Natural killer cell treated with Interleukin-12 subunit alpha and Interleukin-12 subunit beta and Interleukin-15 and Interleukin-18, amount 100 ng/mL, for 72 hours (primary cell): ENCODE data around the gene PSAPL1. TPM values are rescaled to one million over a fixed set of nuclear protein-coding genes. Genes with fewer than 3 reads are reported as not detected.

Source experiments
- ATAC-seq, 2 donors: fragments of 150-1000 bp; cut with Tn5 transposase in 1 of 2; sonication (Bioruptor Pico), chemical (Tn5 transposase) in 1 of 2; 2 replicates each; pipeline ENCODE4 v1.10.0; 2021
- DNase-seq: peaks from one replicate; pipeline ENCODE4 v3.0.0; 2022; ENCODE audit warnings: low spot score
- H3K27ac Mint-ChIP-seq, 2 donors: 1 replicate in 1 of 2; 2 replicates in 1 of 2; pipeline ENCODE4 v1.8.0; 2022; ENCODE audit warnings: mixed read lengths in 2 of 2, mild to moderate bottlenecking in 1 of 2, moderate library complexity in 1 of 2
- H3K27me3 Mint-ChIP-seq, 2 donors: 1 replicate in 1 of 2; 2 replicates in 1 of 2; pipeline ENCODE4 v1.8.0; 2022; ENCODE audit warnings: mixed read lengths in 2 of 2
- H3K36me3 Mint-ChIP-seq: one replicate; pipeline ENCODE4 v1.8.0; 2022; ENCODE audit warnings: mixed read lengths
- H3K4me1 Mint-ChIP-seq, 2 donors: 1 replicate in 1 of 2; 2 replicates in 1 of 2; pipeline ENCODE4 v1.8.0; 2022; ENCODE audit warnings: low read depth in 2 of 2, mixed read lengths in 2 of 2, mild to moderate bottlenecking in 1 of 2
- H3K4me3 Mint-ChIP-seq: one replicate; pipeline ENCODE4 v1.8.0; 2022; ENCODE audit warnings: mixed read lengths
- H3K9me3 Mint-ChIP-seq: 2 replicates; pipeline ENCODE4 v1.8.0; 2022; ENCODE audit warnings: mixed read lengths
- total RNA-seq, 2 donors: library from RNA; stranded (reverse); gene quantifications; one replicate each; pipeline ENCODE4 v1.2.3, GENCODE V29; 2022

The PSAPL1 gene
- total RNA-seq, 2 donors from 2014 or later, result not detected

DNA sequence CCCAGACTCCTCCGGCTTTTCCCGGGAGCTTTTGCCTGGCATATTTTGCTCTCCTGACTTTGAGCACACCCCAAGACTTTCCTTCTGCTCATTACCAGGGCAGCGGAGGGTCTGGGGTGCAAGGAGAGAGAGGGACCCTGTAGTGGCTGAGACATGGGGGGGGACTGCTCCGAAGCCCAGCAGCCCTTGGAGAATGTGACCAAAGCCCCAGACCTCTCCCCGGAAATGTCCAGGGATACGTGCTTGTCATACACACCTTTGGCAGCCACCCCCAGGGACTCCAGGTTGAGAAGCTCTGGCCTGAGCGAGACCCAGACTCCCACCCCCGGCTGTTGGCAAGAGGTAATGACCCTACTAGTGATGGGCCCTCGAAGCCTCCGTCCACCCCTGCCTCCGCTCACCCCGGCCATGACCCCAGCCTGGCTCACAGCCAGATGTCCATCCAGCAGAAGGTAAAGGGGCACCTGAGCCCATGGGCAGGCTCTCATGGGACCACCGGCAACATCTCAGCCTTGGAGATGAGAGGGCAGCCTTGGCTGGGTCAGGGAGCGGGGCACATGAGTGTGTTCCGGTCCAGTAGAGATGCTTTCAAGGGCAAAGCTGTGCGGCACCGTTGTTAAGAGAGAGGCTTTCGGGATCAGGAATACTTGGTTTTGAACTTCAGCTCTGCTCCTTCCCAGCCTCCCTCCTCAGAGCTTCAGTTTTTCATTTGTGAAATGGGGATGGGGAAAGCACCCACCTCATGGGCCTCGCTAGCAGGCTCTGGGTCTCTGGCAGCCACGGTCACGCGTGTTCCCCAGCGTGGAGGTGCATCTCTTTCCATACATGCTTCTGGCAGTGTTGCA is 2.0 kb downstream of the PSAPL1 start:
- peaks cover 12 to 26% of the 10 kb centered on the region in 2 donors for H3K27me3 Mint-ChIP-seq

DNA sequence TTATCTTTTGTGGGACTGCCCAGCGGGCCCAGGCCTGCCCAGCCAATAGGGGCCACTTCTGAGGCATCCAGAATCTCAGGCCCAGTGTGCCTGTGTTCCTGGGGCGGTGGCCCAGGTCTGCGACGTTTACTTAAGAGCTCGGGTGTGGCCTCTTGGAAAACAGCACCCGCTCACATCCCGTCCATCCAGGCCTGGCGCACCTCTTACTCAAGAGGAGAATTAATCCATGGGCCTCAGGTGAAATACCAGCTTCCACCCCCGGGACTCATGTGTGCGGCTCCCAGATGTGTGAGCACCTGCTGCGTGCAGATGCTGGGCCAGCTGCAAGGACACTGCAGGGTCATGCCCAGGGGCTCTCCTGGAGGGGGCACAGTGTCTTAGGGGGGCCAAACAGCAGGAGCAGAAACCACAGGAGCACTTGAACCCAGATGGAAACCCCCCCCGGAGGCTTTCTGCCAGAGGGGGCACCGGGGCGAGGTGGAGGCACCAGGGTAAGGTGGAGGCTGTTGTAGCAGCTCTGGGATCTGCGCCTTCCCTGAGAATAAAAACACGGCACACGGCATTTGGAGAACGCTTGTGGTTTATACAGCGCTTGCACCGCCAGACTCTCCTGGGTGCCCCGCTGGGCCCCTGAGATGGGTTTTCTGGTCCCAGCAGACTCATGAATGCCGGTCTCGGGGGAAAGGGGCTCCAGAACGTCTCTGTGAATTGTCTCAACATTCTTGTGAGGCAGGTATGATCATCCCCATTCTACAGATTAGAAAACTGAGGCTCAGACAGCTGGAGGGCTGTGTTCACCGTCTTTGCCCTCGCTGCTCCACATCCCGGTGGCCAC is 2.8 kb downstream of the PSAPL1 start:
- H3K27ac Mint-ChIP-seq, result no peak overlapping the region
- ATAC-seq, result no peak
- peaks cover 10 to 17% of the 10 kb centered on the region in 2 donors for H3K4me1 Mint-ChIP-seq
- DNase-seq, result peak; percentile 56
- H3K4me3 Mint-ChIP-seq, result no peak overlapping the region
- H3K36me3 Mint-ChIP-seq, result no peaks in the 10 kb centered on the region
- peaks cover 12 to 27% of the 10 kb centered on the region in 2 donors for H3K27me3 Mint-ChIP-seq
- no peaks in the 10 kb centered on the region for H3K9me3 Mint-ChIP-seq

More for the DNA sequence above, 2.0 kb downstream of the PSAPL1 start:
- Mint-ChIP-seq H3K4me1 (peaks cover 10 to 17% of the 10 kb centered on the region in 2 donors), H3K4me3 (no peak overlapping the region), H3K27ac (no peak overlapping the region), H3K36me3 (no peaks in the 10 kb centered on the region), H3K9me3 (no peaks in the 10 kb centered on the region)
- ATAC-seq (no peak), DNase-seq (peak; percentile 41)

DNA sequence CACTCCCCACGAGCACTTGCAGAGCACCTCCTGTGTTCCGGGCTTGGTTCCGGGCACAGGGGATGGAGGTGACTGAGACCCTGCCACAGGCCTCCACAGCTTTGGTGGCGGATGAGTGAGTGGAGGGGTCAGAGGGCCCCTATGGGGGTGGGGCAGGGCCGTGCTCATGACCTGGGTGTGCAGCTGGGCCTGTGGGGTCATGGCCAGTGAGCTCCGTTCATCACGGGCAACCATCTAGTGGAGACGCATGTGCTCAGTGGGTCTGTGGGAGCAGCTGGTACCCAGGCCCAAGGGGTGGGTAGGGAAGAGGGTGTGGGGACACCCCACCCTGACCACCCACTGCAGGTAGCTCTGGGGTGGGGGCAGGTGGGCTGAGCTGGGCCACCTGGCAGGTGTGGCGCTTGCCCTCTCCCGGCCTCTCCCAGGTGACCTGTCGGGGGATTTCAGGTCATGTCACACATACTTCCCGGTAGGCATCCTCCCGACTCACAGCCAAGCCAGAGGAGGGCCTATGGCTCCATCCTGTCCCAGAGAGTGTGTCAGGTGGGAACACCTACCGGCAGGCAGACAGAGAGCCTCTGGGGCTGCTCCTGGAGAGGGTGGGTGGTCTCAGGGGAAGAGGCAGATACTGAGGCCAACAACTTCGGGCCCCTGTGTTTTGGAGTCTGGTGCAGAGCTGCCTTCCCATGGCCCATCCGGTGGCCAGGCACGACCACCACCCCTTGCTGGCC is 3.6 kb downstream of the PSAPL1 start:
- H3K27me3 Mint-ChIP-seq, result peaks cover 12 to 24% of the 10 kb centered on the region in 2 donors
- DNase-seq, result peak; percentile 50

DNA sequence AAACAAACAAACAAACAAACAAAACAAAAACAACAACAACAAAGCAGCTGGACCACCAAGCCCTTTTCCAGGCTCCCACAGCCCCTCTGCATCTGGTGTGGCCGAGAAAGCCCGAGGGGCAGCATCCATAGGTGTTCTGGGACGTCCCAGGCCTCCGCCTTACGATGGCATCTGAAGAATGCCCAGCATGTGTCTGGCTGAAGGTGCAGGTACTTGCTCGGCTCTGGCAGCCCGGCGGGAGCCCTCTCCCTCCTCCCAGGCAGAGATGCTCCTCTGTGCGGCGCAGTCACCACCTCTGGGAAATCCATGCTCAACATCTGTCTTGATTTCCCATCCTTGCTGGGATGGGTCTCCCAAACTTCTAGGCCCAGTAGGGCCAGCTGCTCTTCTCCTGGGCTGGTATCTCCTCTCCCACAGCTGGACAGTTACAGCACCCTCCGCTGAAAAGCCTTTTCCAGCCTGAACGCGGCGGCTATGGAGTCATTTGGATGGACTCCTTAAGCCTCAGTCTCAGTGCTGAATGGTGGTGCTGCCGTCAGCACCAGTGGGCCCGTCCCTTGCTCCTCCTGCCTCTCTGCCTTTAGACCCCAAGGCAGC is 4.3 kb downstream of the PSAPL1 start:
- ATAC-seq (no peak), DNase-seq (peak; percentile 10)
- Mint-ChIP-seq H3K27ac (no peak overlapping the region), H3K4me3 (no peak overlapping the region), H3K27me3 (peaks cover 12 to 23% of the 10 kb centered on the region in 2 donors), H3K4me1 (peaks cover 6 to 10% of the 10 kb centered on the region in 2 donors), H3K36me3 (no peaks in the 10 kb centered on the region), H3K9me3 (no peaks in the 10 kb centered on the region)

More for the DNA sequence above, 3.6 kb downstream of the PSAPL1 start:
- no peak overlapping the region for H3K4me3 Mint-ChIP-seq
- no peaks in the 10 kb centered on the region for H3K9me3 Mint-ChIP-seq
- no peaks in the 10 kb centered on the region for H3K36me3 Mint-ChIP-seq
- peaks cover 10 to 15% of the 10 kb centered on the region in 2 donors for H3K4me1 Mint-ChIP-seq
- no peak overlapping the region for H3K27ac Mint-ChIP-seq
- peak in 1 of 2 donors; percentile 15 for ATAC-seq

DNA sequence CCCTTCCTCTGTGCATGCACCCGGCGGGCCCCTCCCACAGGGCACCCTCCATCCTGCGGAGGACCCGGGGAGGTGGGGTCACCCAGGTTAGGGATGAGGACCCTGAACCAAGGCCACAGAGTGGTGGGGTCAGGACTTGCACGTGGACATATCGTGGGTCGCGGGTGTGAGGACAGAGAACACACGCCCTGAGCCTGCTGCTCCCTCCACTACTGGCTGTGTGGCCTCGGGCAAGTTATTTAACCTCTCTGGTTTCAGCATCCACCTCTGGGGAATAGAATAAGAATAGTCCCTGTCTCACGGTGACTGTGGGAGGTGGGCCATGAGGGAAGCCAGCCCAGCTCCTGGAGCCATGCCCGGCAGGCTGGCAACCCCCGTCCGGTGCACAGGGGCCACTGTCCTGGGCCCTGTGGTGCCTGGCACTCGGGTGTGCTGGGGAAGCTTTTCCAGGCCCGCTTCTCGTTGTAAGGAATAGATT is 5.1 kb downstream of the PSAPL1 start:
- Mint-ChIP-seq H3K27ac (peak overlapping the region in 1 of 2 donors; percentile 21), H3K36me3 (no peaks in the 10 kb centered on the region), H3K4me1 (peaks cover 0 to 3% of the 10 kb centered on the region in 2 donors), H3K4me3 (no peak overlapping the region), H3K27me3 (peaks cover 12 to 19% of the 10 kb centered on the region in 2 donors), H3K9me3 (no peaks in the 10 kb centered on the region)
- DNase-seq, result peak; percentile 51
- no peak for ATAC-seq

DNA sequence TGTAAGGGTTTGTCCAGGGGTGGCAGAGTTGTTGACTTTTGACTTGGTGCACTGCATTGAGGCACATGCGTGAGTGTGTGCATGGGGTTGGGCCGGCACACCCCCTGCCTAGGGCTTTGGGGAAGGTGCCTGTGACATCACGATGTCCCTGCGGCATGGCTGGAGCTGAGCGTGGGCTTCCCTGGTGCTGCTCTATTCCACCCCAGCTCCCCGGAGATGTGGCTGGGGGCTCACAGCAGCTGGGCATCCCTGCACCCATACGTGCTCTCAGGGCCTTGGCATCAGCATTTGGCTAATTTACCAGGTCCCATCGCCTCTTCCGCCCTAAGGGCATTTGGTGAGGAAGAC is 5.7 kb downstream of the PSAPL1 start:
- no peaks in the 10 kb centered on the region for H3K9me3 Mint-ChIP-seq
- H3K36me3 Mint-ChIP-seq, result no peaks in the 10 kb centered on the region
- H3K4me1 Mint-ChIP-seq, result peaks cover 0 to 3% of the 10 kb centered on the region in 2 donors
- peak overlapping the region in 1 of 2 donors; percentile 21 for H3K27ac Mint-ChIP-seq
- H3K4me3 Mint-ChIP-seq, result no peak overlapping the region
- DNase-seq (no peak), ATAC-seq (no peak)
- H3K27me3 Mint-ChIP-seq, result peaks cover 12 to 19% of the 10 kb centered on the region in 2 donors

DNA sequence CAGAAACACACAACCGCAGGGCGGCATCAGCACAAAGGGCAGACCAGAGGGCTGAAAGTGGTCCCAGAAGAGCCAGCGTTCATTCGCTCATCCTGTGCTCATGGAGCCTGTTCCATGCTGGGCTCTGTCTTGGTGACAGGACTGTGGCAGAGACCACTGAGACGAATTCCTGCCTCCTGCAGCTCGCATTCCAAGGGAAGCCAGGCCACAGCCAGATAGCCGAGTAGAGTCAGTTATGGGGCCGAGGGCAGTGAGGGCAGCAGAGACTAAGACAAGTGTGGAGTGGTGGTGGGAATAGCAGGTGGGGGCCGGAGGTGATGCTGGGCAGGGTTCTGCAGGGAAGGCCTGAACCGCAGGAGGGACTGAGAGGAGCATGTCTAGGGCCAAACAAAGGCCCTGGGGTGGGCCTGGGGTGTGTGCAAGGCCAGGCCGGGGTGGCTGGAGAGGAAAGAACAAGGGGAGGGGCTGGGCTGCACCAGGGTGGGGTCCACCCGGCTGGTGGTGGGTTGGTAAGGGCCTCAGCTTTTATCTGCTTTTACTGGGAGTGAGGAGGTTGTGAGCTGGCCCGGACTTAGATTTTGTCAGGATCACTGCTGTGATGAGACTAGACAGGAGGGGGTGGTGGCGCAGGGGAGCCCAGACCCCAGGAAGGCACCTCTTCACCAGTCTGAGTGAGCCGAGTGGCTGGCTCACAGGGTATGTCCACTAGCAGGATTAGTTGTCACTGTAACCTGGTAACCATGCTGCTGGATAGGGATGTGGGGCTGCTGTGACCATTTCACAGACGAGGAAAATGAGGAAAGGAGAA is 6.3 kb downstream of the PSAPL1 start:
- no peak for ATAC-seq

DNA sequence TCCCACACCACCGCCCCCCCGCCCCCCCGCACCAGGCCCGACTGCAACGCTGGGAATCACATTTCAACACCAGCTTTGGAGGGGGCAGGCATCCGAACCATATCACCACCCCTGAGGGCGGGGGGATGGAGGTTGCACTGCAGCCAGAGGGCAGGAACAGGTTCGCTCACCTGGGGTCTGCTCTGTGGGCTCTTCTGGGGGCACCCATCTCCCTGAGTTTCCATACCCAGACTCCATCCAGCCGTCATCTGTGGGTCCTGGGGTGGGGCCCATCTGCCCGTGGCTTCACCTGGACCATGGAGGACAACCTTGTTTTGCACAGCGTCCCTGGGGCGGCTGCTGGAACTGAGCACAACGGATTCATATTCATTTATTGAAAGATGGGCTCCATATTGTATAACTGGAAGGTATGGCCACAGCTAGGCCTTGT is 6.9 kb downstream of the PSAPL1 start:
- H3K27me3 Mint-ChIP-seq, result peaks cover 12 to 21% of the 10 kb centered on the region in 2 donors
- peaks cover 0 to 3% of the 10 kb centered on the region in 2 donors for H3K4me1 Mint-ChIP-seq
- H3K36me3 Mint-ChIP-seq, result no peaks in the 10 kb centered on the region
- H3K9me3 Mint-ChIP-seq, result no peaks in the 10 kb centered on the region
- DNase-seq, result peak; percentile 20
- no peak overlapping the region for H3K4me3 Mint-ChIP-seq
- H3K27ac Mint-ChIP-seq, result no peak overlapping the region
- no peak for ATAC-seq

More for the DNA sequence above, 6.3 kb downstream of the PSAPL1 start:
- Mint-ChIP-seq H3K27me3 (peaks cover 12 to 19% of the 10 kb centered on the region in 2 donors), H3K9me3 (no peaks in the 10 kb centered on the region), H3K36me3 (no peaks in the 10 kb centered on the region), H3K4me3 (no peak overlapping the region), H3K4me1 (peaks cover 0 to 3% of the 10 kb centered on the region in 2 donors), H3K27ac (peak overlapping the region in 1 of 2 donors; percentile 21)
- DNase-seq, result peak; percentile 52

DNA sequence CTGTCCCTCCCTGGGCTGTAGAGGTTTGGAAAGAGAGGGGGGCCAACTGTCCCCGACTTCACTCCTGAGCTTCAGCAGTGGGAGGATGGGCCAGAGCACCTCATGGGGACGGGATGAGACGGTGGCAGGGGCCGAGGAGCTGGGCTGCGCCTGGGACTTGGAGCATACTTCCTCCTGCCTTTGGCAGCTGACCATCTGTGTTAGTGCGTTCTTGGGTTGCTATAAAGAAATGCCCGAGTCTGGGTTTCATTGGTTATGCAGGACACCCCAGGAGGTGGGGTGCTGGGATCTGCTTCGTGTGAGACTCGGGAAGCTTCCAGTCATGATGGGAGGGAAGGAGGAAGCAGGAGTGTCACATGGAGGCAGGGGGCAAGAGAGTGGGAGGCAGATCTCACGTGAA is 7.4 kb downstream of the PSAPL1 start:
- H3K4me3 Mint-ChIP-seq, result no peak overlapping the region
- peaks cover 0 to 3% of the 10 kb centered on the region in 2 donors for H3K4me1 Mint-ChIP-seq
- DNase-seq (peak; percentile 39), ATAC-seq (no peak)
- H3K9me3 Mint-ChIP-seq, result no peaks in the 10 kb centered on the region
- peaks cover 12 to 24% of the 10 kb centered on the region in 2 donors for H3K27me3 Mint-ChIP-seq
- H3K27ac Mint-ChIP-seq, result no peak overlapping the region
- no peaks in the 10 kb centered on the region for H3K36me3 Mint-ChIP-seq

DNA sequence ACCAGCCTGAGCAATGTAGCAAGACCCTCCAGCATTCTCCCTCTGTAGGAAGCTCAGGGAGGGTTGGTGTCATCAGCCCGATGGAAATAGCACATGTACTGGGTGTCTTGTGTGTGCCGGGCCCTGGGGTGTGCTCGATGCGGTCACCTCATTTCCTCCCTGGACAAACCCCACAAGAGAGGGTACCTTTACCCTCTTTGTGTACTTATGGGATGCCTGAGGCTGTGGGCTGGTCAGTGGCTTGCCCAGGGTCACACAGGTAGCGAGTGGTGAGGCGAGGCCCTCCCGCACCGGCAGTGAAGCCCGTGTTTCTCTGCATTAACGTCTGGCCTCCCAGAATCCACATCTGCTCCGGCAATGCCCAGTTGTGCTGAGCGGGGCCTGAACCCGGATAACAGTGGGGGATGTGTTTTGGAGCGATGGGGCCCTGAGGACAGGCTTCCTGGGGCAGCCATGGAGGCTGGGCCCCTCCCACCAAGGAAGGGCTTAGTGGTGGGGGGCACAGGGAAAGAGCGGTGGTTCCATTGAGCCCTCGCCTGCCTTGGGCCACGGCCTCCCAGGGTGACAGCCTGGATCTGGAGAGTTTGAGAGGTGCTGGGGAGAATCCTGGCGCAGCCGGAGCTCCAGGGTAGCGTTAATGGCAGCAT is 8.1 kb downstream of the PSAPL1 start:
- ATAC-seq, result no peak
- H3K36me3 Mint-ChIP-seq, result no peaks in the 10 kb centered on the region
- peak; percentile 48 for DNase-seq
- peaks cover 0 to 3% of the 10 kb centered on the region in 2 donors for H3K4me1 Mint-ChIP-seq
- no peak overlapping the region for H3K4me3 Mint-ChIP-seq
- peaks cover 12 to 27% of the 10 kb centered on the region in 2 donors for H3K27me3 Mint-ChIP-seq
- no peak overlapping the region for H3K27ac Mint-ChIP-seq
- H3K9me3 Mint-ChIP-seq, result no peaks in the 10 kb centered on the region

DNA sequence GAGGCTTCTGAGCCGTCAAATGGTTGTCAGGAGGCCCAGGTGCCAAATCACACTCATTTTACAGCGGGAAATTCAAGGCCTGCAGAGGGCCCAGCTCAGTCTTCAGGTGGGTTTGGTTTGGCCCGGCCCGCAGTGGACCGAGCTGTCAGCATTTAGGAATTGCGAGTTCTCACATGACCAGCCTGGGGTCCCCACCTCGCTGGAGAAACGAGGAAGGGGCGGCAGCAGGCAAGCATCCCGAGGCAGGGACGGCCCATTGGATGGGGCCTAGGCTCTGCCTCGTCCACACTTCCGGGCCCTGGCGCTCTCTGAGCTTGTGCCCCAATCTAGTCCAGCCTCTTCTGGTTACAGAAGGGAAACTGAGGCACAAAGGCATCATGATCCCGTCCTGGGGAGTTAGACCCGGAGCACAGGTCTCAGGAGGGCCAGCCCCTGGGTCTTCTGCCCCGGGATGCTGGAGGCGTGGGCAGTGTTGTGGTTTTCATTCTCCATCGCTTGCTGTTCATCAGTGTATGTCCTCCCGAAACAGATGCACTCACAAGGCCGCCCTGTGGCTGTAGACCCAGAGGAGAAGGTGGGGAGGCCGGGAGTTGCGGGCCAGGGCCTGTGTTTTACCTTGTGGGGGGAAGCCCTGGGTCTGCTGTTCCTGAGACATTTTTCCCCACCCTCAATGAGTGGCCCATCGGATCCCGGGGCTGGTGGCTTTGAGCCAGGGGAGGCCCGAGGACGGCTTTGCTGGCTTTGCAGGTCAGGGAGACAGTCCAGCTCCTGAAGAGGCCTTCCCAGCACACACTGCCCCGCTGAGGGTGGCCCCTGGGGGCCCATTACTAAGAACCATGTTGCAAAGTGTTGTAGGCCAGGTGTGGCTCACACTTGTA is 8.9 kb downstream of the PSAPL1 start:
- Mint-ChIP-seq H3K27me3 (peaks cover 12 to 27% of the 10 kb centered on the region in 2 donors), H3K27ac (no peak overlapping the region), H3K4me1 (peaks cover 0 to 3% of the 10 kb centered on the region in 2 donors), H3K36me3 (no peaks in the 10 kb centered on the region), H3K4me3 (no peak overlapping the region), H3K9me3 (no peaks in the 10 kb centered on the region)
- ATAC-seq, result no peak
- DNase-seq, result peak; percentile 37
